A673 (cell line): ENCODE data around the gene SMIM8.

Experiments used
- EZH2 ChIP-seq: fragments of 200-600 bp; sonication (generic); IDR thresholded peaks from 2 replicates; pipeline ENCODE4 v1.6.1; 2017; ENCODE audit warnings: borderline replicate concordance, low read depth, mild to moderate bottlenecking, mixed read lengths, antibody characterized with exemption, low read length; ENCODE audit not compliant: poor library complexity, severe bottlenecking
- TF ChIP-seq, protein P1 (sequence below): fragments of 300-800, 200-600 bp; sonication (generic); conservative IDR thresholded peaks from 2 replicates; pipeline ENCODE4 v1.5.1; 2017; ENCODE audit warnings: low read depth, mild to moderate bottlenecking, antibody characterized with exemption, low read length, moderate library complexity, mixed read lengths

DNA sequence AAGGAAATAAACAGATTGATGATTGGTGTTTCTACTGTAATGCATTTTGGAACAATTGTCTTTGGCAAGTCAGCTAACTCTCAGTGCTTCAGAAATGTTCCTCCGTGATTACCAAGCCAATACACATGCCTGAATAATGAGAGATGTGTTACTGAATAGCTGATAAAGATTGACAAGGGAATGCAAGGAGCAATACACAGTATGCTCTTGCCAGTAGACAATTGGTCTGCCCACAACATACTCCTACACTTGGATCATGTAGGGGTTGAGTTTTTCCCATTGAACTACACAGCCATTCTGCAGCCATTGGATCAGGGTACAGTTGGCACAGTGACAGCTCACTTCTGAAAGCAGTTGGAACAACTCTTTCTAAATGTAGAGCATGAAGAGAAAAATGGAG, 12.3 kb downstream of the SMIM8 start:
- no peak for TF ChIP-seq EZH2
- TF ChIP-seq, protein P1, sequence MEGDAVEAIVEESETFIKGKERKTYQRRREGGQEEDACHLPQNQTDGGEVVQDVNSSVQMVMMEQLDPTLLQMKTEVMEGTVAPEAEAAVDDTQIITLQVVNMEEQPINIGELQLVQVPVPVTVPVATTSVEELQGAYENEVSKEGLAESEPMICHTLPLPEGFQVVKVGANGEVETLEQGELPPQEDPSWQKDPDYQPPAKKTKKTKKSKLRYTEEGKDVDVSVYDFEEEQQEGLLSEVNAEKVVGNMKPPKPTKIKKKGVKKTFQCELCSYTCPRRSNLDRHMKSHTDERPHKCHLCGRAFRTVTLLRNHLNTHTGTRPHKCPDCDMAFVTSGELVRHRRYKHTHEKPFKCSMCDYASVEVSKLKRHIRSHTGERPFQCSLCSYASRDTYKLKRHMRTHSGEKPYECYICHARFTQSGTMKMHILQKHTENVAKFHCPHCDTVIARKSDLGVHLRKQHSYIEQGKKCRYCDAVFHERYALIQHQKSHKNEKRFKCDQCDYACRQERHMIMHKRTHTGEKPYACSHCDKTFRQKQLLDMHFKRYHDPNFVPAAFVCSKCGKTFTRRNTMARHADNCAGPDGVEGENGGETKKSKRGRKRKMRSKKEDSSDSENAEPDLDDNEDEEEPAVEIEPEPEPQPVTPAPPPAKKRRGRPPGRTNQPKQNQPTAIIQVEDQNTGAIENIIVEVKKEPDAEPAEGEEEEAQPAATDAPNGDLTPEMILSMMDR: no peak
